Psoas muscle (tissue), 8 donors: ENCODE results near the gene BCAS3. TPM values are rescaled to one million over a fixed set of nuclear protein-coding genes. Genes with fewer than 3 reads are reported as not detected.

ENCODE experiments used
- ATAC-seq, 4 donors: fragments of 200-7000 bp; cut with Tn5 transposase; one replicate each; pipeline ENCODE4 v1.9.1; 2020; ENCODE audit warnings: moderate library complexity in 3 of 4, mild to moderate bottlenecking in 2 of 4
- DNase-seq, 2 donors: peaks; one replicate each; pipeline ENCODE4 v3.0.0-alpha.2; 2020
- H3K27ac ChIP-seq: fragments of 200-600 bp; one replicate; pipeline ENCODE4 v1.8.0; 2022
- H3K27me3 ChIP-seq, 3 donors: fragments of 200-600 bp in 1 of 3; one replicate each; pipeline versions ENCODE4 v1.6.1 to v1.8.0; 2013 to 2022; ENCODE audit warnings: low read length in 2 of 3, mild to moderate bottlenecking in 2 of 3, moderate library complexity in 1 of 3; ENCODE audit not compliant: insufficient read depth in 3 of 3
- H3K36me3 ChIP-seq, 2 donors: fragments of 200-600 bp in 1 of 2; one replicate each; pipeline versions ENCODE4 v1.6.1 to v1.8.0; 2013 to 2022; ENCODE audit warnings: low read depth in 1 of 2, mild to moderate bottlenecking in 1 of 2, moderate library complexity in 1 of 2; ENCODE audit not compliant: insufficient read depth in 1 of 2
- H3K4me1 ChIP-seq: fragments of 200-600 bp; one replicate; pipeline ENCODE4 v1.8.0; 2022
- H3K4me3 ChIP-seq: fragments of 200-600 bp; one replicate; pipeline ENCODE4 v1.8.0; 2022; ENCODE audit warnings: mild to moderate bottlenecking
- H3K9me3 ChIP-seq: fragments of 200-600 bp; one replicate; pipeline ENCODE4 v1.8.0; 2022
- WGBS, 3 donors: extraction: QIAGEN DNeasy Blood & Tissue Kit; methylation state at CpG; one replicate each; pipeline versions ENCODE4 v1.1.6 to v1.1.7; 2013; 5-methylcytosine and 5-hydroxymethylcytosine counted together
- intact Hi-C, 2 donors: fragments of 100-400 bp; cut with DNase I; formaldehyde crosslinking; loops; one replicate each; pipeline versions ENCODE4 v1.11.0 to v1.14.2; 2022
- polyA plus RNA-seq, 3 donors: library from polyadenylated mRNA; stranded (reverse); fragments of 200-250 nt; gene quantifications; one replicate each; pipeline ENCODE4 v1.2.3, GENCODE V29; 2013
- total RNA-seq, 4 donors: library from RNA; stranded (reverse); fragmentation: NEBNext Ultra II Directional in 2 of 4; extraction: Animal tissue kit (Norgen Biotek cat#: 25700) in 2 of 4; gene quantifications; one replicate each; pipeline versions ENCODE4 v1.2.1 to v1.2.4, GENCODE V29; 2021 to 2023
- TF ChIP-seq, protein P1 (sequence below): fragments of 200-600 bp; IDR thresholded peaks from one replicate; pipeline ENCODE4 v1.8.0; 2022; ENCODE audit warnings: antibody characterized with exemption
- donor health status: healthy with polysubstance abuse.
- donor health status: DM: no; HTN: no; CAD: no; lungs with moderate emphysema.
- donor health status: Bipolar disorder and iron deficiency.
- donor health status: healthy.
- donor health status: DM: yes; HTN: yes; CAD: no.
- donor health status: DM: no; HTN: no; CAD: no.
- donor health status: DM: no; HTN: no; CAD: no.
- donor health status: DM: yes; HTN: yes; CAD: no.

The BCAS3 gene
- total and polyA plus RNA-seq, 7 donors: 2.4 to 28.8 (median 15.0) TPM

DNA sequence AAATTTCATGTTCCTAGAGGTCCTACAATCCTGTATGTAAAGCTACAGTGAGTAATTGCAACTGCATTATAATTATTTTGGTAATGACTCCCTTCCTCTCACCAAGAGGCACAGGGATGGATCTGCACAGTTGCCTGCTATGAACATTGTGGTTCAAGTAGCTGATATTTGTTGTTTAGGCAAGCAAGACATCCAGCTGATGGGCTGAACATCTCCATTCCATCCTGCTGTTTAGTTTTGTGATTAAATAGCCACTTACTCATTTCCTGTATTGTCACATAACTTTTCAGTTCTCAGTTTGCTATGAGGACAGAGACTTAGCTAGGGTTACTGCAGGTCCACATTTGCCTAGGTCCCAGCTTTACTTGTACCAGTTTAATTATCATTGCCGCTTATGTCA lies 540.8 kb downstream of the BCAS3 start:
- TF ChIP-seq, protein P1, sequence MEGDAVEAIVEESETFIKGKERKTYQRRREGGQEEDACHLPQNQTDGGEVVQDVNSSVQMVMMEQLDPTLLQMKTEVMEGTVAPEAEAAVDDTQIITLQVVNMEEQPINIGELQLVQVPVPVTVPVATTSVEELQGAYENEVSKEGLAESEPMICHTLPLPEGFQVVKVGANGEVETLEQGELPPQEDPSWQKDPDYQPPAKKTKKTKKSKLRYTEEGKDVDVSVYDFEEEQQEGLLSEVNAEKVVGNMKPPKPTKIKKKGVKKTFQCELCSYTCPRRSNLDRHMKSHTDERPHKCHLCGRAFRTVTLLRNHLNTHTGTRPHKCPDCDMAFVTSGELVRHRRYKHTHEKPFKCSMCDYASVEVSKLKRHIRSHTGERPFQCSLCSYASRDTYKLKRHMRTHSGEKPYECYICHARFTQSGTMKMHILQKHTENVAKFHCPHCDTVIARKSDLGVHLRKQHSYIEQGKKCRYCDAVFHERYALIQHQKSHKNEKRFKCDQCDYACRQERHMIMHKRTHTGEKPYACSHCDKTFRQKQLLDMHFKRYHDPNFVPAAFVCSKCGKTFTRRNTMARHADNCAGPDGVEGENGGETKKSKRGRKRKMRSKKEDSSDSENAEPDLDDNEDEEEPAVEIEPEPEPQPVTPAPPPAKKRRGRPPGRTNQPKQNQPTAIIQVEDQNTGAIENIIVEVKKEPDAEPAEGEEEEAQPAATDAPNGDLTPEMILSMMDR: no peak
- 96 to 99% (median 97%) methylated on average over 1 of the region's 1 CpG for WGBS, 3 donors
- Histone ChIP-seq H3K4me3 (no peak overlapping the region), H3K4me1 (no peaks in the 10 kb centered on the region), H3K27me3 (no peaks in the 10 kb centered on the region), H3K9me3 (no peaks in the 10 kb centered on the region), H3K27ac (no peak overlapping the region), H3K36me3 (no peaks in the 10 kb centered on the region)
- intact Hi-C loops: no loop called here
- DNase-seq (no peak), ATAC-seq (no peak)

DNA sequence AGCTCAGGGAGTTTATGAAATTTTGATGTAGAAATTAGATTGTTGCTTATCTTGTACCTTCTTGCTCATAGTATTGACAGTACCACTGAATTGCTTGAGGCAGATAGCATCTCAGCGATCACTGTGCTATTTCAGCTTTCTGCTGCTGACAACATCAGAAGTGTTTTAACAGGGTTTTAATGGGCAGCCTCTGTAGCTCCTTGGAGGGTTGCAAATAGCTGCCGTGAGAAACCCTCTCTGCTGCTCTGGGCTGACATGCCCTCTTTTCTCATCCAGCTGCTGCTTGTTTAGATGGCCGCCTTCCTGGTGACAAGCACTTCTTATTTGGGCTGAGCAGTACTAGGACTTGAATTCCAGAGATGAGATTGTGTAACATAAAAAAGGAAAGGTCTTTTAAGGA lies 541.8 kb downstream of the BCAS3 start:
- Histone ChIP-seq H3K4me3 (no peak overlapping the region), H3K36me3 (no peaks in the 10 kb centered on the region), H3K27ac (peak overlapping the region; percentile 20), H3K4me1 (no peaks in the 10 kb centered on the region), H3K27me3 (no peaks in the 10 kb centered on the region), H3K9me3 (no peaks in the 10 kb centered on the region)
- intact Hi-C loops: no loop called here
- peak in 2 of 4 donors; percentile 57 to 64 for ATAC-seq
- TF ChIP-seq, protein P1: no peak
- no peak for DNase-seq
- 53 to 65% (median 57%) methylated on average over 3 of the region's 3 CpGs for WGBS, 3 donors

GRCh38 chr17:61221181-61221580 lies 543.5 kb downstream of the BCAS3 start:
- no peaks in the 10 kb centered on the region for H3K27me3 ChIP-seq
- H3K4me1 ChIP-seq: no peaks in the 10 kb centered on the region
- H3K9me3 ChIP-seq: no peaks in the 10 kb centered on the region
- H3K27ac ChIP-seq: no peak overlapping the region
- H3K4me3 ChIP-seq: no peak overlapping the region
- intact Hi-C loops: no loop called here
- no peak for DNase-seq
- 74 to 86% (median 78%) methylated on average over 1 of the region's 1 CpG for WGBS, 3 donors
- TF ChIP-seq, protein P1: no peak
- H3K36me3 ChIP-seq: no peaks in the 10 kb centered on the region
- ATAC-seq: no peak

DNA sequence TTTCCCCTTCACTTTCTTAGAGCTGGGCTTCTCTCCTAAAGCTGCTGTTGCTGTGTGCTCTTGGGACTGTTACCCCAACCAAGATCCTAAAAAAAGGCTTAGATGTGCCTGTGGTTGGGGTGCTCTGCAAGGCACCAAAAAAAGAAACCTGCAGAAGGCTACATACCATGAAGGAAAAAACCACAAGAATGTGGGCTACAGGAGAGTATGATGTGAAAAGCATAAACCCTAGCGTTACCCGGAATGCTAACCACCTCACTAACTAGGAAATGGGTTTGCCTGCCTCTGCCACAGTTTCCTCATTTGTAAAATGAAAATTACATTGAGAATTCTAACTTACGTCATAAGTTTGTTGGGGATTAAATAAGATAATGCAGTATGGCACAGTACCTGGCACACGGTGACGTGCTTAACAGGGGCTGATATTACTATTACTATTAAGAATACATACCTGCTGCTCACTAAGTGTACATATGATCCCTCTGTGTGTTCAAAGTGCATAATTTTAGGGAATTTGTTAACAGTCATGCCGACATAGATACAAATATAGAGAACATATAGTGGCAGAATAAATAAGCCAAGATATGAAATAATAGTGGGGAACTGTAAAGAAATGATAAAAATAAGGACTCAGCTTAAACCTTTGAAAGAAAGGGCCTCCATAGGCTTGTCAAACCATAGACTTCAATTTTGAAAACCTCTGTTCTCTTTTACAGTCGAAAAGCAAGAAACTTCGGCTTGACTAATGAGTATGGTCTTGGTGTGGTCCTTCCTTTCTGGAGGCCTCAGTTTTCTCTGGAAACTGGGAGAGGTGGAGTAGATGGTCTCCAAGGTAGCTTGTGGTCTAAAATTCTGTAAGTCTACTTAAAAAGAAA lies 544.2 kb downstream of the BCAS3 start:
- intact Hi-C loops: no loop called here
- H3K36me3 ChIP-seq: no peaks in the 10 kb centered on the region
- H3K27ac ChIP-seq: no peak overlapping the region
- TF ChIP-seq, protein P1: no peak
- no peaks in the 10 kb centered on the region for H3K4me1 ChIP-seq
- ATAC-seq: no peak
- DNase-seq: no peak
- WGBS, 3 donors: 92 to 93% (median 92%) methylated on average over 8 of the region's 8 CpGs
- no peak overlapping the region for H3K4me3 ChIP-seq
- no peaks in the 10 kb centered on the region for H3K27me3 ChIP-seq
- no peaks in the 10 kb centered on the region for H3K9me3 ChIP-seq
